Astrocyte (in vitro differentiated cells and primary cell): ENCODE measurements around the gene RAB29.

Experiments used
- CTCF ChIP-seq: IDR thresholded peaks from 2 replicates; pipeline ENCODE4 v1.5.1; 2011; ENCODE audit warnings: low read depth, mild to moderate bottlenecking, inconsistent platforms, low read length, moderate library complexity; ENCODE audit not compliant: insufficient read depth
- EZH2 ChIP-seq: IDR thresholded peaks from 2 replicates; pipeline ENCODE4 v1.6.1; 2012; ENCODE audit warnings: mild to moderate bottlenecking, low read length, inconsistent platforms; ENCODE audit not compliant: insufficient read depth

- TF ChIP-seq CTCF: no peak
- no peak for TF ChIP-seq EZH2
Measured at GRCh38 chr1:205802060-205802459, 26.8 kb upstream of the RAB29 start.
